HG03457 (cell line): ENCODE measurements around the gene NUP210.

ENCODE experiments used
- ATAC-seq: cut with Tn5 transposase; IDR thresholded peaks from one replicate; pipeline ENCODE4 v1.9.1; 2021; ENCODE audit warnings: moderate number of reproducible peaks; ENCODE audit not compliant: unreplicated experiment

Gene NUP210

DNA sequence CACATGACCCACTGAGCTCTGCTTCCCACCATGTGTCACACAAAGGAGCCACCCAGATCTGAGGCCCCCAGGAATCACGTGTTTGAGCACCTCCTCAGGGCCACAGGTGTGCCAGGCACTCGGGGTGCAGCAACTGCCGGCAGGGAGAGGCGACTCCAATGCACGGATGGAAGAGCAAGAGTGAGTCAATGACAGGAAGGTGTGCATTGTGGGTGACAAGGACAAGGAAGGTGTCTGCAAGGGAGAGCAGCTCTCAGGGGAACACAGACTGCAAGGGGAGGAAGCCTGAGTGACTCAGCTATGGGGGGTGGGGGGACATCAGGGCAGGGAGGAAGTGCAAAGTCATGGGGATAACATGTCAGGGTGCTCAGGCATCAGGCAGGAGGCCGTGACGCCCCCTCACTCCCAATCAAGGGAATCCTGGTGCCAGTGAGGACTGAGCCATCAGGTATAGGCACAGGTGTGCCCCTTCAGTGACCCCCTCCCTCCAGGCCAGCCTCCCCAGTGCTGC lies 67.4 kb downstream of the NUP210 start:
- no peak for ATAC-seq

DNA sequence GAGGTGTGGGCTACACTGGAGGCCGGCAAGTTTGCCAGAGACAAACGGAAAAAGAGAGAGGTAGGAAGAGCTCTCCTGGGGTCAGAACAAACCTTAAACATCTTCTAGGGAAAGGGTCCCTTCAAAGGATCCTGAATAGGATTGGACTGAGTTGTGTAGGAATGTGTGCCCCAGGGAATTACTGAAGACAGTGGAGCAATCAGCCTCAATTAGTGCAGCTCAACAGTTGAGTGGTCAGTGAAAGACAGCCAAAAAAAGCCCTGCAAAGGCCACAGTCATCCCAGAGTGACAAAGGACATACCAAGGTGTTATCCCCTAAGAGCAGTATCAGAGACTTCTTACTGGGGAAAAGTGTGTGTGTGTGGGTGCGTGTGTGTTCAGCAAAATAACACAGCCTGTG lies 70.3 kb downstream of the NUP210 start:
- ATAC-seq: no peak

DNA sequence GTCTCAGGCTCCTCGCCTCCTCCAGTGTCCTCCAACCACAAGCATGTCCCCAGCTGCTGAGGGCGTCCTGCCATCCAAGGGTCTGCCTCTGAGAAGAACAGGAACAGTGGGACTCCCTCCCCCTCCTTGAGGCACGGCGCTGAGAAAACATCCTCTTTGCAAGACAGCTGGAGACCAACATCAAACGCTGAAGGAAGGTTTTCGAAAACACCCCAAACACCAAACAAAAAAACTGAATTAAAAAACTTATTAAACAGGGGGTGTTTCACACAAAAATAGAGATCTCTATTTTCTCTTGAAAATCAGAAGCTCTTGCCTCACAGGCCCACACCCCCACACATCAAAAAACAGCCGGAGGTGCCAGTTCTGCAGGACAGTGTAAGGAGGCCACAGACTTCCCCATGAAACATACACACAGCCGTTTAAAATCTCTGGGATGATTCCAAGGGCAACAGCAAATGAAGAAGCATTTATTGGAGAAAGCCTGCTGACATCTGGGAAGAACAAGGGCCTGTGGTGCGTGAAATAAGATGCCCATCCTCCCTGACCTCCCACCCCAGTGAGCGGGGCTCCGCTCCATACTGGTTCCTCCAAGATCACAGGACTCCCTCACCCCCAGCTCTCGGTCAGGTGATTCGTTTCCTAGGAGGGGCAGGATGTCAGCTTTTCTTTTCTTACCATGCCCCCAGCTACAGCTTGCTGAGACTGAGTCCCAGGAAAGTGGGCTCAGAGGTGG lies 71.3 kb downstream of the NUP210 start:
- no peak for ATAC-seq

DNA sequence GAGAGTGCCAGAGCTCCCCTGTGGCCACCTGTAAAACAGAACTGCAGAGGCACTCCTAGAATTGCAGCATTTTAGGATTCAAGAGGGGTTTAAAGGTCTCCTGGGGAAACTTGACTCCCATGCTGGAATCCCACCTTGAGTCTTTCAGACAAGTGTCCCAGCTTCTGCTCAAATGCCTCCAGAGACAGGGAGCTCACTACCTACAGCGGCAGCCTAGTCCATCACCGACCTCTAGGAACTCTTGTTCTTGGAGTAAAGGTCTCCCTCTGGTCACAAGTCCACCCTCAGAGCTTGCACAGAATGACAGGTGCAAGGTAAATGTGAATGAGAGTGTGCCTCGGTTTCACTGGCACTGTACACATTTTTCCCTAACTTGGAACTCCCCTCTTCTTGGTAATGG lies 72.0 kb downstream of the NUP210 start:
- ATAC-seq: no peak

DNA sequence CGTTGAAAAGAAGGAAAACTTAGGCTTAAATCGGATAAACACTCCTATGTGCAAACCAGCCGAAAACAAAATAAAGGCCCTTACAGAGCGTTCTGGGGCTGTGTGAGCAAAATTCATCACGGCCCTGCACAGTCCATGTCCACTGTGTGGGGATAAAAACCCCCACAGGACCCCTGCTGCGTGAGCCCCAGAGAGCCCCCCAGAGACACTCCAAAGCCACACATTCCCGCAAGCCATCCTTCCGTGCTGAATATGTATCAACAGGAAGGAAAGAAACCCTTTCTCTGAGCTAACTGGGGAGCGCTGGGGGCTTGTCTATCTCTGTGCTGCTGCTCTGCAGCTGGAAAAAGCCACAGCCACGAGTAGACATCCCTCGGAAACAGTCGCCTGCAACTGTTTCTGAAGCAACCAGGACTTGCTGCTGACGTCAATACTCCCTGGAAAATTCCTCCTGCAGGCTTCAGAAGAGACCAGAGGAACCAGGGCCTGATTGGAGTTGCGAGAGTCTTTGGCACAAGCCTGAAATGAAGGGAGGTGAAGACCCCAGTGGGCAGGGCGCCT lies 72.7 kb downstream of the NUP210 start:
- ATAC-seq: no peak

DNA sequence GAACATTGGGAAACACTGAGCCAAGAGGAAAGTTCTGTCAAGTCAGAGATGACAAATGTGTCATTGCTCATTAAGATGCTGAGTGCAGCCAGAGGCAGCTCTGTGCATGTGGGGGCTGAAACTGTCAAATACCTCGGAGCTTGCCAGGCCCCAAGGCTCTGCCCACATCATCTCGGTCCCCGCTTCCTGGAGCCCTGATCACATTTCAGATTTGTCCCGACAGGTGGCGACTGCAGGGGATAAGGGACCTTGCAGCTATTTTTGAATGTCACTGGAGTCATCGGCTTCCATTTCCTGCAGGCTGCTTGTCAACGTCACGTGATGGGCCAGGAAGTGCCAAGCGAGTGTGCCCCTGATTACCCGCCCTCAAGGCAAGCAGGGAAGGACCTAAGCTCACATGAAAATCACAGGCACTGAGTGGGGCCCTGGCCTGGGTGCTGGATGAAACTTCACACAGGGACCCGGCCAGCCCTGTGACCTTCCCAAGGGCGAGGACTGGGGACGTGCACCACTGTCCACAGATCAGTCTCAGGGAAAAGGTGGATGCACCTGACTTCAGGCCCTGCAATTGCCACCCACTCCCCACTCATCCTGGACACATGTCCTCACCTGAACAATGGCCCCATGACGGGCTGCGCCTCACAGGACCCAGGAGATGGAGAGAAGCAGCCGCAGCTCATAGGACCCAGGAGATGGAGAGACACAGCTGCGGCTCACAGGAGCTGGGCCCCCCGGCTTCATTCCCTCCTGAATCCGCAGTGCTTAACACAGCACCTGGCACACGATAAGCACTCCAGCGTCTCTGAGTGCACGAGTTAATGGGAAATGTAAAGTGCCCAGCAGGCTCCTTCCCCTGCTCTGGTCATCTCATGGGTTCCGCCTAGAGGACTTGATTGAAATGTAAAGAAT lies 73.4 kb downstream of the NUP210 start:
- no peak for ATAC-seq

DNA sequence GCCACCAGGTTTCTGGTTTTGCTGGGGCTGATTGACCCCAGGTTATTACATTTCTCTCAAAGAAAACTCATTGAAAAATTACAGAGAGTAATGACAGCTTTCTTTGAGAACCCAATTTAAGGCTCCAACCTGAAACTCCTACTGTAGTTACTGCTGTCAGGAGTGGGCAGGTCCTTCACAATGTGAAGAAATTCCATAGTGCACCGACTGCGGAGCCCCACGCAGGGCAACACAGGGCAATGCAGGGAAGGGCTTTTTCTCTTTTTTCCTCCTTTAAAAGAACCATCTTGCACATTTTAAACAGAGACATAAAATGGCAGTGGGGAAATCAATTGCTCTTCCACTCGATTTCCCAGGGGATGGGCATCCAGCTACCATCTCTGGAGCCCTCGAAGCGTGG lies 74.3 kb downstream of the NUP210 start:
- no peak for ATAC-seq

DNA sequence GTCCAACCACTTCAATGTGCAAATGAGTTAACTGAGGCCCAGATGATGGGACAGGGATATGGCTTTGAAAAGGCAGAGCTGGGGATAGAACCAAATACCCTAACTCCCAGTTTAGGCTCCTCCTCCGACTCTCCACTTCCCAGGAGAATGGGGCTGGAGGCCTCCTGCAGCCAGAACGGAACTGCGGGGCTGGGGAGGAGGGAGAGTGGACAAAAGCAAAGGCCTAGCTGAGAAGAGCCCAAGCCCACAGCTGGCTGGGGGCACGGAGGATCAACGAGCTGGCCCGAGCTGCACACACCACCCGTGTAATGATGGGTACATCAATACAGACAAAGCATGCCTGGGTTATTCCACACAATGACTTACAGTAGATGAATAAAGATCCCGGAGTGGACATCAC lies 74.8 kb downstream of the NUP210 start:
- ATAC-seq: no peak

DNA sequence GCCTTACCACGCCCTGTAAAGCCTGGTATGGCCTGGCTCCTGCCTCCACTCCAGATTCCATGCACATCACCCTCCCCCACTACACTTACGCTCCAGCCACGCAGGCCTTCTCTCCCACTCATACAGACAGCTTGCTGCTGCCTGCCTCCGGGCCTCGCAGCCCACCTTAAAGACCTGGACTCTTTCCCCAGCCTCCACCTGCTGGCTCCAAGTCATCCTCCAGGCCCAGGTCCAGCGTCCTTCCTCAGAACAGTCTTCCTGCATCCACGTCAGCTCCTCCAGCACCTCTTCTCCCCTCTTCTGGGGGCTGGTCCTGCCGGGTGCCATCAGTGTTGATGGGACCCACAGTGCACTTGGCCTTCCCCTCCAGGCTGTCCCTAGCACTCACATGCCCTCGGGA lies 75.5 kb downstream of the NUP210 start:
- ATAC-seq: no peak

DNA sequence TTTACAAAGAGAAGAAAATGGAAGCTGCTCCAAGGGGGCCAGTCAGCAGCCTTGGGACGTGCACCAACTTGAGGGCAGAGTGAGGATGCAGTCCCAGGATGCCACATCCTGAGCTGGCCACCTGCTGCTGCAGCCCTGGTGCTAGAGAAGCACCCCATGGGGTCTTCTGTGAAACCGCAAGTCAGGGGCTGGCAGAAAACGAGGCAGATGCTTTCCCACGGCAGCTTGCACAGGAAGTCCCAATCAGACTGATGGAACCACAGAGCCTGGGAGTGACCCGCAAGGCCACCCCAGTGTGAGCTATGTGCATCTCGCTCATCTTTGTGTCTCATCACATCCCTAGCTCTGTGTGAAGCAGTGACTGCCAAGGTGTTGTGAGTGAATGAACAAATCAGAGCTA lies 76.5 kb downstream of the NUP210 start:
- ATAC-seq: no peak

DNA sequence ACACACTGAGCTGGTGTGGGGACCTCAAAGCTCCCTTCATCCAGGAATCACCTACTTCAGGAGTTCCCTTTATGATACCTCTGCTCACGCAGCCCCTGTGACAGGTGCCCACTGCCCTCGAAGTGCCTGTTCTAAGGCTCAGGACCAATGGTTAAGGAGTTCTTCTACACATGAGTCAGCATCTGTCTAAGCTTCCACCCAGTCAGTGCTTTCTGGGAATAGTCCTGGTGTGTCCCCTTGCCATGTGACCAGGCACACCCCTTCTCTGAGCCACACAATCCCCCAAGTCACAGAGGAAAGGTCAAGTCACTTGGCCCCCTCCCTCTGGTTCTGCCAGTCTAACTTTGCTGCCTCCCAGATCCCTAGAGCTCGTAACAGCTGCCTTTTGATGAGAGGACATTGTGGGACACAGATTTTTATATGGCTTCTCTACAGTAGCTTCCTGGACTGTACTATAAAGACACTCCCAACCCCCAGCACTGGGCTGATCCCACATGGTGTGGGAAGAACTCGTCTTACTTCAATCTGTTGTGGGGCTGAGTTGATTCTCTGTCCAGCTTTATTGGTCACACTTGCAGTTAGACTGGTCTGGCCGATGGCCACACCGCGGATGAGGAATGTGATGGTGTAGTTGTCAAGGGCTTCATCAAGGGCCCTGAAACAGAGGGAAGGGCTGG lies 78.8 kb downstream of the NUP210 start:
- ATAC-seq: no peak

DNA sequence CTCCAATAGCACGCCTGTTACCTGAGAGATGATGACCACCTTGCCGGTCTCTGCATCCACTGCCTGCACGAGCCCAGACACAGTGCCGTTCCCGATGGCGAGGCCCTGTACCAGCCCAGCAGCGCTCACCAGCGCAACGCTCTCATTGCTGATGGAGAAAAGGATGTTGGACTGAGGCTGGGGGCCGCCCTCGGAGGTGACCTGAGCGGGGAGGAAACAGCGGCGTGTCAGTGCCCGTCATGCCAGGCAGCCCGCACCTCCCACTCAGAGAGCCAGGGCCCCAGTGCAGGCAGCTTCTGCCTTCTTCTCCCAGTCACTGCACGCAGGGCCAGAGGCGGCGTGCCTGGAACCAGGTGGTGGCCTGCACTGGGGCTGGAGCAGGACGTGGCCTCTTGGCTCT lies 80.3 kb downstream of the NUP210 start:
- no peak for ATAC-seq

DNA sequence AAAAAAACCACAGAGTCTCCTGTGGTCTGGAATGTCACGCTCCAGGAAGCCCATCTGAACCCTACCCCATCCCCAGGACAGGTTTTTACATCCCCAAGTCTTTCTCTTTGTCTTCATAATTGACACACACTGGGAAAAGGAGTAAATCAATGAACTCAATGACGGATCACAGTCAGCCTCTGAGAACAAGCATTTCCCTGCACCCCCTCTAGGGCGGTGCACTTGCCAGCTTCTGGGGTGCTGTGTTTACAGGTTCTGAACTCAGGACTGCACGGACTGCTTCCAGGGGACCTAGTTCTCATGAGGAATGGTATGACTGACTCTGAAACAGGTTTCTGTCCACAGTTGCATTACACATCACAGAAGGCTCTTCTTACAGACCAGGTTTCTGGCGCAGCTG lies 81.1 kb downstream of the NUP210 start:
- ATAC-seq: no peak

DNA sequence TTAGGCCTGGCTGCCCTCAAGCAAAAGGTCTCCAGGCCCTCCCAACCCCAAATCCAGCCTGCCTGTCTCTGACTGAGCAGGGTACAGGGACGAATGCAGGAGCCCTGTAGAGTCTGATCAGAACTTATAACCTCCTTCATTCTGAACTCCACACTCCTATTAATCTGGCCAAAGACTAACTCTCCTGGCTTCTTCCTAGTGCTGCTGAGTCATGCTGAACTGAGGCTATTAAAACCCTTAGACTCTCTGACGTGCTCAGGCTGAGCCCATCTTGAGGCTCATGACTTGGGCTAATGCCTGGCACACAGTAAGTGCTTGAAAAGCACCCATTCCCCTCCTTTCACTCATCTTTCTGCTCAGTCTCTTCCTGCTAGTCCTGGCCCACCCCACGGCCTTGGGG lies 81.9 kb downstream of the NUP210 start:
- no peak for ATAC-seq

DNA sequence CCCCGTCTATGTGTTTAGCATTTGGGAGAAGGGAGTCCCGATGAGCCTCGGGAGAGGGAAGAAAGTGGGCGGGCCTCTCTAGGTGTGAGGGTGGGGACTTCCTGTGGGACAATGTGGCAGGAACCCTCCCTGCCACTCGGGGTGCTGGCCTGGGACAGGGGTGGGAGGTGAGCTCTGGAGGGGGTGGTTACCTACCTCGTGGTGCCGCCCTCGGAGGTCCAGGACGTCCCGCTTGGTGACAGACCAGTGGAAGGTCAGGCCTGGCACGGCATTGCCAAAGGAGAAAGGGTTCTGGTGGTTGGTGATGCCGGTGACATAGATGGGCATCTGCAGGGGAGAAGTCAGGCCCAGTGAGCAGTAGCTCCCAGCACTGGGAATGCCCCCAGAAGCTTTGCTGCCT lies 83.5 kb downstream of the NUP210 start:
- ATAC-seq: no peak

DNA sequence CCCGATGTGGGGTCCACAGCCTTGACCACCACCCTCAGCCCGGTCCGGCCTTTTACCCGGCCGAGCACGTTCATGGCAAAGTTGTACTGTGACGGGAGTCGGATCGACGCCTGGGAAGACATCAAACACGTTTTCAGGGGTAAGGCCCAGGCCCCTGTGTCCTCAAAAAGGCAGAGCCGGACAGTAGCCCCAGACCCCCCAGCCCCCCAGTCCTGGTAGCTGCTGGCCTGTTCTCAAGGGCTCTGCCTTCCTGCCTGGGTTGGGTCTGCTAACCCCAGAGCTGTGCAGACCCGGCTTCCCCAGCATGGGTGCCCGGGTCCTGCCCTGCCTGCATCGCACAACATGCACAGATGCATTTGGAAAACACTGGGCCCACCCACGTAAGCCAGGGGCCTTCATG lies 84.6 kb downstream of the NUP210 start:
- ATAC-seq: no peak

DNA sequence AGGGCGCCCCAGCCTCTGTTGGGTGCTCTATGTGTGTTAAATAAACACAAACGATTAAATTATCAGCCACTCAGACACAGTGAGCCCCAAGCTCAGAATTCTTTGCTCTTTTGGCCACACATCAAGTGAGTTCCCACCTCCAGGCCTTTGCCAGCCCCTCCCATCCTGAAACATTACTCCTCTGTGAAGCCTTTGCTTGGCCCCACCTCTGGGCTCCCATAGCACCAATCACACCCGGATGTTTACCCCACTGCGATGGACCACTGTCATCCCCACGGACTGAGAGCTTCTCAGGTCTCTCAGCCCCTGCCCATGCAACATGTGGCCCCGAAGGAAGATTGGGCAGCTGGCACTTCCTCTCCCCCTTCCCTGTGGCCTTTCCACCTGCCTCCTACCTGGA lies 85.1 kb downstream of the NUP210 start:
- no peak for ATAC-seq

DNA sequence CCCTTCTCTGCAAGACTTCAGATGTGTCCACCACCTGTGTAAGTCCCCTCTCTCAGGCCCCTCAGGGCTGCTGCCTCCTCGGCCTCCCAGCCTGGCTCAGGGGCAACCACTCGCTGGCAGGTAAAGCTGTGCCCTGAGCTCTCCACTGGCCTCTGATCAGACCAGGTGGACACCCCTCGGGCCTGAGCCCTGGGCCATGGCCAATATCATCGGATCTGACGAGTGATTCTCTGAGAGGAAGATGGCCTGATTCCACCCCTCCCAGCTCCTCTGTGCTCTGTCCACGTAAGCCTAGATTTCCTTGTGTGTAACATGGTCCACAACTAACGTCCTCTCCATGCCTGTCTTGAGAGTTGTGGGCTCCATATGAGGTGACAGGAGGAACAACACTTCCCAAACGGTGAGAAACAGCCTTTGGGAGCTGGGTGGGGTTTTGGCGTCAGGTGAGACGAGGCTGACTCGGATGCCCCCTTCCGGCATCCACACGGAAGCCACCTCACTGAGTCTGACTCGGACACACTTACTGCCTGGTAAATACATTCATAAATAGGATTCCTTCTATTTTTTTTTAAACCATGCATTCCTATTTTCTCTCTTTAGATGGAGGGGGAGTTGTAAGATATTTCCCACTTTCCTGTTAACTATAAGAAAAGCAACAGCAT lies 86.8 kb downstream of the NUP210 start:
- ATAC-seq: no peak

DNA sequence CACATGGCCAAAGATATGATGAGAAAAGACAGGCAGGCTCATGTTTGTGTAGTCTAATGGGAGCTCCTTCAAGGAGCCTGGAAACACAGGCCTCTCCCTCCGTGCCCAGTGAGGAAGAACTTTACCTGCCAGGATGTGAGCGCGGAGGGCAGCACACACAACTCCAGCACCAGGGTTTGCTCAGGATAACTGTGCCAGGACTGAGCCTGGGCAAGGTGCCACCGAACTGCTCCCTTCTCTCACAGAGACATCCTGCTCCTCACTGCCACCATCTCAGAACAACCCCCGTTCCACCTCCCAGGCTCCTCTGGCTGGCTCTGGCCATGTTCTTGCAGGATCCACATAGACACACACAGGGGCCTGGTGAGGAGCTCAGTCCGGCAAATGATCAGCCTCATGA lies 87.4 kb downstream of the NUP210 start:
- no peak for ATAC-seq

DNA sequence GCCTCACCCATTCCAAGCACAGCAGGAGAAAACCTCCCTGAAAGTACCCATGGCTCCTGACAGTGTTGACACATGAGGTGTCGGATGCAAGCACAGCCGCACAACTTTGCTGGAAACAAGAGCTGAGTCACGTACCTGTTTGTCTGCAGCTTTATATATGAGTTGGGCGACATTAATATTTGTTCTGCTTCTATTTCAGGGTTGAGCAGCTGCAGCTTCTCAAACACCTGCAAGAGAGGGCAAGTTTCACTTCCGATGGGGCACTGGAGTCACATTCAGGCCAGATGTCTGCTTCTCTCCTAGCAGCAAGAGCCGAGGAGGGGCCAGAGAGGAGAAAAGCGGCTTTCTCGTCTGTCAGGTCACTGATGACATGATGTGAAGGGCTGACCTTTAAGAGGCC lies 88.0 kb downstream of the NUP210 start:
- peak; percentile 88 for ATAC-seq

DNA sequence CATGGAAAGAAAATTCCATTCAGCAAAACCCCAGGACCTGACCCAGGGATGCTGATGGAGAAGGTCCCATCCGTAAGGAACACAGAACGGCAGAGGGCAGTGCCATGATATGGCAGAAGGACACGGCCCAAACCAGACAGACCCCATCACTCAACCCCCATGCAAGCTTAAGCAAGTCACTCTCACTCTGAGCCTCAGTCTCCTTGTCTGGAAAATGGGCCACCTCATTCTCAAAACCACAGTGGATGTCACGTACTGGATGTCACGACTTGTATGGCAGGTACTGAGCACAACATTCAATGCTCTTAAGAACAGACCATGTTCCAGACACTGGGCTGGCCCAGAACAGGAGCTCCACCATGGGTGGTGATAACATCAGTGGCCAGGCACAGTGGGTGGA lies 90.4 kb downstream of the NUP210 start:
- ATAC-seq: no peak
